GM23338 (cell line): Measurements from ENCODE around the gene CDH4.

Source experiments
- CREB1 ChIP-seq: fragments of 250-450 bp; sonication (Bioruptor Pico); IDR thresholded peaks from 2 replicates; pipeline ENCODE4 v1.5.0; 2020; ENCODE audit warnings: low read depth, mild to moderate bottlenecking, moderate library complexity
- CTCF ChIP-seq, 2 experiments: fragments of 200-600 bp in 1 of 2; sonication (generic) in 1 of 2; conservative IDR thresholded peaks; 2 replicates each; pipeline versions ENCODE4 v1.5.1 to v1.6.1; 2016 to 2017; ENCODE audit warnings: antibody characterized with exemption in 2 of 2, low read depth in 2 of 2, mild to moderate bottlenecking in 2 of 2, moderate library complexity in 1 of 2
- ETS1 ChIP-seq: IDR thresholded peaks from 2 replicates; pipeline ENCODE4 v1.6.1; 2016; ENCODE audit warnings: antibody characterized with exemption
- EZH2 ChIP-seq: fragments of 200-600 bp; sonication (generic); IDR thresholded peaks from one replicate; pipeline ENCODE4 v1.8.0; 2017; ENCODE audit warnings: antibody characterized with exemption, mild to moderate bottlenecking, low read depth; ENCODE audit not compliant: unreplicated experiment
- EZH2phosphoT487 ChIP-seq: fragments of 200-600 bp; sonication (generic); IDR thresholded peaks from one replicate; pipeline ENCODE4 v1.8.1; 2018; ENCODE audit warnings: antibody characterized with exemption; ENCODE audit not compliant: unreplicated experiment
- JUNB ChIP-seq: IDR thresholded peaks from one replicate; pipeline ENCODE4 v1.6.1; 2016; ENCODE audit warnings: antibody characterized with exemption; ENCODE audit not compliant: unreplicated experiment
- NANOG ChIP-seq: IDR thresholded peaks from 2 replicates; pipeline ENCODE4 v1.6.1; 2016; ENCODE audit warnings: antibody characterized with exemption, borderline replicate concordance
- POLR2AphosphoS5 ChIP-seq: IDR thresholded peaks from 2 replicates; pipeline ENCODE4 v1.6.1; 2016; ENCODE audit warnings: antibody characterized with exemption, low read depth
- REST ChIP-seq: IDR thresholded peaks from one replicate; pipeline ENCODE4 v1.6.1; 2018; ENCODE audit warnings: antibody characterized with exemption; ENCODE audit not compliant: unreplicated experiment
- STAT1 ChIP-seq: IDR thresholded peaks from one replicate; pipeline ENCODE4 v1.6.1; 2016; ENCODE audit warnings: antibody characterized with exemption; ENCODE audit not compliant: unreplicated experiment
- ZNF331 ChIP-seq: fragments of 250-450 bp; sonication (Bioruptor Pico); IDR thresholded peaks from 2 replicates; pipeline ENCODE4 v1.5.0; 2020; ENCODE audit warnings: low read depth, mild to moderate bottlenecking, moderate library complexity

GRCh38 chr20:61879303-61879620 is 627.2 kb downstream of the CDH4 start:
- TF ChIP-seq REST (no peak), CTCF (conservative IDR thresholded peaks at IDR 0.05; ENCODE audit: low read depth in 2 of 2) (no peak), EZH2phosphoT487 (no peak), POLR2AphosphoS5 (no peak), EZH2 (no peak), ETS1 (no peak), JUNB (no peak), STAT1 (no peak), CREB1 (CRISPR knock-in tag) (no peak), ZNF331 (CRISPR knock-in tag) (no peak), NANOG (no peak)
